NCI-H146 (cell line): ENCODE data around the gene HDGFL2.
"Not testable (repeated sequence)": the region's sequence is repeated elsewhere in the genome, so short reads cannot be mapped to it uniquely, and the experiment has no call there.

Experiments
- DNase-seq: peaks from one replicate; lab custom pipeline; 2025; lab: John Stamatoyannopoulos, UW

Gene HDGFL2

GRCh38 chr19:4536798-4537197, 64.7 kb downstream of the HDGFL2 start:
- no peak for DNase-seq

GRCh38 chr19:4537953-4538600, 66.0 kb downstream of the HDGFL2 start:
- DNase-seq: no peak

- peak; percentile 20 for DNase-seq
Measured at GRCh38 chr19:4538601-4538954, 66.5 kb downstream of the HDGFL2 start.

GRCh38 chr19:4539169-4539692, 67.1 kb downstream of the HDGFL2 start:
- no peak for DNase-seq

- DNase-seq: no peak
Measured at GRCh38 chr19:4539693-4540581, 67.8 kb downstream of the HDGFL2 start, which contains the start of gene LRG1. TSS of gene LRG1 (minus strand) at chr19:4540036. CDS start at chr19:4540013, 23 bp downstream.

GRCh38 chr19:4541114-4541805, 69.2 kb downstream of the HDGFL2 start:
- DNase-seq: no peak

GRCh38 chr19:4541806-4542145, 69.7 kb downstream of the HDGFL2 start:
- not testable (repeated sequence) for DNase-seq

- DNase-seq: no peak
Measured at GRCh38 chr19:4542896-4543841, 71.1 kb downstream of the HDGFL2 start.

- DNase-seq: no peak
Measured at GRCh38 chr19:4543842-4544647, 71.9 kb downstream of the HDGFL2 start.

- no peak for DNase-seq
Measured at GRCh38 chr19:4547303-4548237, 75.5 kb downstream of the HDGFL2 start.

GRCh38 chr19:4548238-4548584, 76.1 kb downstream of the HDGFL2 start:
- DNase-seq: no peak

GRCh38 chr19:4550018-4550417, 77.9 kb downstream of the HDGFL2 start:
- no peak for DNase-seq

- DNase-seq: no peak
Measured at GRCh38 chr19:4550479-4551050, 78.5 kb downstream of the HDGFL2 start.
